ENCODE measurements around the gene UCN3. TPM values are rescaled to one million over a fixed set of nuclear protein-coding genes. Genes with fewer than 3 reads are reported as not detected.

Gene UCN3
- total and polyA plus RNA-seq, 4 donors = 0.17 to 1.1 (median 0.68) TPM

GRCh38 chr10:5418584-5418983, 53.8 kb downstream of the UCN3 start:
- Histone ChIP-seq H3K27ac (ENCODE audit: low read depth, low read length) (no peak overlapping the region), H3K4me1 (ENCODE audit: control insufficient read depth, insufficient read depth, low read length) (no peaks in the 10 kb centered on the region), H3K27me3 (ENCODE audit: control insufficient read depth, insufficient read depth, low read length) (no peaks in the 10 kb centered on the region), H3K4me3 (ENCODE audit: low read depth, low read length) (no peak overlapping the region), H3K9me3 (ENCODE audit: control insufficient read depth, insufficient read depth, low read length) (peaks cover 3% of the 10 kb centered on the region), H3K36me3 (ENCODE audit: control insufficient read depth, insufficient read depth, low read length) (no peaks in the 10 kb centered on the region)
- DNase-seq (ENCODE audit: low read depth in 4 of 6, low spot score in 6 of 6) = no peak

- H3K4me3 ChIP-seq (ENCODE audit: low read depth, low read length) = no peak overlapping the region
- no peak for DNase-seq (ENCODE audit: low read depth in 4 of 6, low spot score in 6 of 6)
- no peaks in the 10 kb centered on the region for H3K4me1 ChIP-seq (ENCODE audit: control insufficient read depth, insufficient read depth, low read length)
- H3K27me3 ChIP-seq (ENCODE audit: control insufficient read depth, insufficient read depth, low read length) = no peaks in the 10 kb centered on the region
- no peak overlapping the region for H3K27ac ChIP-seq (ENCODE audit: low read depth, low read length)
- WGBS (ENCODE audit: insufficient coverage) = 100% methylated on average over 1 of the region's 3 CpGs
- H3K9me3 ChIP-seq (ENCODE audit: control insufficient read depth, insufficient read depth, low read length) = peaks cover 3% of the 10 kb centered on the region
- no peaks in the 10 kb centered on the region for H3K36me3 ChIP-seq (ENCODE audit: control insufficient read depth, insufficient read depth, low read length)
These were observed 54.8 kb downstream of the UCN3 start for GRCh38 chr10:5419466-5420094.

GRCh38 chr10:5423771-5424170, 59.0 kb downstream of the UCN3 start:
- Histone ChIP-seq H3K4me3 (ENCODE audit: low read depth, low read length) (no peak overlapping the region), H3K27ac (ENCODE audit: low read depth, low read length) (no peak overlapping the region), H3K36me3 (ENCODE audit: control insufficient read depth, insufficient read depth, low read length) (peaks cover under 1% of the 10 kb centered on the region), H3K27me3 (ENCODE audit: control insufficient read depth, insufficient read depth, low read length) (no peaks in the 10 kb centered on the region), H3K4me1 (ENCODE audit: control insufficient read depth, insufficient read depth, low read length) (no peaks in the 10 kb centered on the region), H3K9me3 (ENCODE audit: control insufficient read depth, insufficient read depth, low read length) (peaks cover 3% of the 10 kb centered on the region)
- peak in 1 of 6 donors; percentile 31 for DNase-seq (ENCODE audit: low read depth in 4 of 6, low spot score in 6 of 6)
- WGBS (ENCODE audit: insufficient coverage) = no CpG with 5 or more reads among the region's 2 CpGs

Other genes starting within 250 kb of the UCN3 start
- gene AKR1C8, start 179.8 kb upstream of the UCN3 start, total RNA-seq = under 1 TPM; 0.20 to 0.94 TPM
- not detected for gene AKR1C8, start 179.8 kb upstream of the UCN3 start, polyA plus RNA-seq (ENCODE audit: insufficient read length in 2 of 2)
- gene AKR1C4, start 168.1 kb upstream of the UCN3 start, total RNA-seq = not detected
- gene AKR1C4, start 168.1 kb upstream of the UCN3 start, polyA plus RNA-seq (ENCODE audit: insufficient read length in 2 of 2) = not detected
- under 1 TPM in 1 of 2 donors, not detected in 1; 0.66 TPM for gene TUBAL3, start 39.9 kb downstream of the UCN3 start, total RNA-seq
- gene TUBAL3, start 39.9 kb downstream of the UCN3 start, polyA plus RNA-seq (ENCODE audit: insufficient read length in 2 of 2) = under 1 TPM in 1 of 2 donors, not detected in 1; 0.18 TPM
- 100 to 1,000 TPM in 1 of 2 donors, 10 to 100 TPM in 1; 91.9 to 190 TPM for gene NET1, start 47.6 kb downstream of the UCN3 start, total RNA-seq
- 10 to 100 TPM; 32.4 to 63.7 TPM for gene NET1, start 47.6 kb downstream of the UCN3 start, polyA plus RNA-seq (ENCODE audit: insufficient read length in 2 of 2)
- not detected for gene CALML5, start 134.6 kb downstream of the UCN3 start, total RNA-seq
- not detected for gene CALML5, start 134.6 kb downstream of the UCN3 start, polyA plus RNA-seq (ENCODE audit: insufficient read length in 2 of 2)
- not detected for gene CALML3, start 160.0 kb downstream of the UCN3 start, total RNA-seq
- gene CALML3, start 160.0 kb downstream of the UCN3 start, polyA plus RNA-seq (ENCODE audit: insufficient read length in 2 of 2) = under 1 TPM in 1 of 2 donors, not detected in 1; 0.08 TPM

Data from spinal cord (tissue), 10 donors.